Right lobe of liver (tissue), 6 donors: ENCODE measurements around the gene KCND2. TPM values are rescaled to one million over a fixed set of nuclear protein-coding genes. Genes with fewer than 3 reads are reported as not detected.

Source experiments
- ATAC-seq, 4 donors: fragments of 200-7000 bp; cut with Tn5 transposase; one replicate each; pipeline ENCODE4 v1.9.1; 2020; ENCODE audit warnings: mild to moderate bottlenecking in 4 of 4, moderate library complexity in 4 of 4
- DNase-seq, 3 donors: peaks; one replicate each; pipeline ENCODE4 v3.0.0-alpha.2; 2020
- H3K27ac ChIP-seq, 3 donors: fragments of 200-600 bp; one replicate each; pipeline ENCODE4 v1.8.0; 2022
- H3K27me3 ChIP-seq, 2 donors: fragments of 200-600 bp; one replicate each; pipeline ENCODE4 v1.8.0; 2022
- H3K36me3 ChIP-seq, 4 donors: fragments of 200-600 bp; sonication (generic) in 1 of 4; one replicate each; pipeline versions ENCODE4 v1.5.1 to v1.8.0; 2017 to 2022; ENCODE audit warnings: control low read depth in 1 of 4
- H3K4me1 ChIP-seq, 4 donors: fragments of 200-600 bp; sonication (generic) in 1 of 4; one replicate each; pipeline versions ENCODE4 v1.5.1 to v1.8.0; 2017 to 2022; ENCODE audit warnings: control low read depth in 1 of 4
- H3K4me3 ChIP-seq, 3 donors: fragments of 200-600 bp; one replicate each; pipeline ENCODE4 v1.8.0; 2022
- H3K9me3 ChIP-seq, 4 donors: fragments of 200-600 bp; sonication (generic) in 1 of 4; one replicate each; pipeline versions ENCODE4 v1.5.1 to v1.8.0; 2017 to 2022; ENCODE audit warnings: control low read depth in 1 of 4
- CTCF ChIP-seq, 4 donors: fragments of 200-600 bp in 3 of 4; fragments of 450-650 bp in 1 of 4; IDR thresholded peaks; one replicate each; pipeline versions ENCODE4 v1.5.1 to v1.8.0; 2016 to 2022; ENCODE audit warnings: antibody characterized with exemption in 4 of 4, mild to moderate bottlenecking in 2 of 4
- POLR2A ChIP-seq: fragments of 450-650 bp; IDR thresholded peaks from one replicate; pipeline ENCODE4 v1.6.1; 2017; ENCODE audit warnings: antibody characterized with exemption, mild to moderate bottlenecking
- WGBS: methylation state at CpG from one replicate; pipeline ENCODE4 v1.1.6; 2018; ENCODE audit warnings: low coverage, low lambda C conversion rate; ENCODE audit not compliant: insufficient coverage; ENCODE audit errors: missing lambda C conversion rate; 5-methylcytosine and 5-hydroxymethylcytosine counted together
- intact Hi-C, 2 donors: fragments of 100-400 bp; cut with DNase I; formaldehyde crosslinking; loops; one replicate each; pipeline versions ENCODE4 v1.11.2 to v1.14.1; 2022
- total RNA-seq, 6 experiments: library from RNA; depleted of rRNA in 2 of 6; stranded (reverse); fragments of >200 nt in 2 of 6; fragmentation: NEBNext Ultra II Directional in 3 of 6; extraction: Animal tissue kit (Norgen Biotek cat#: 25700) in 3 of 6; gene quantifications; one replicate each; pipeline versions ENCODE4 v1.1.0 to v1.2.4, GENCODE V29; 2016 to 2023
- donor health status: DM: no; HTN: yes; CAD: no.
- donor health status: DM: no; HTN: no; CAD: no.
- donor health status: DM: no; HTN: no; CAD: no.
- donor health status: DM: no; HTN: yes; CAD: no.
- donor health status: DM: no; HTN: yes; CAD: no.

The KCND2 gene
- total RNA-seq, 6 experiments from 2014 or later = 0.04 to 0.49 TPM; not detected in 4

GRCh38 chr7:120334475-120334874, 61.5 kb downstream of the KCND2 start:
- no peak overlapping the region for H3K4me3 ChIP-seq
- 42% methylated on average over 1 of the region's 1 CpG for WGBS
- H3K4me1 ChIP-seq = no peaks in the 10 kb centered on the region
- ATAC-seq (no peak), DNase-seq (no peak)
- intact Hi-C loops = no loop called here
- TF ChIP-seq POLR2A (no peak), CTCF (IDR thresholded peaks at IDR 0.05) (no peak)
- H3K9me3 ChIP-seq = no peaks in the 10 kb centered on the region
- H3K27me3 ChIP-seq = no peaks in the 10 kb centered on the region
- H3K27ac ChIP-seq = no peak overlapping the region
- H3K36me3 ChIP-seq = no peaks in the 10 kb centered on the region

GRCh38 chr7:120337308-120337907, 64.4 kb downstream of the KCND2 start:
- Histone ChIP-seq H3K4me3 (no peak overlapping the region), H3K36me3 (no peaks in the 10 kb centered on the region), H3K27ac (no peak overlapping the region), H3K9me3 (no peaks in the 10 kb centered on the region), H3K4me1 (no peaks in the 10 kb centered on the region), H3K27me3 (no peaks in the 10 kb centered on the region)
- intact Hi-C loops = no loop called here
- WGBS = 17% methylated on average over 1 of the region's 1 CpG
- ATAC-seq (peak; percentile 48 to 64 (median 58)), DNase-seq (no peak)
- TF ChIP-seq CTCF (IDR thresholded peaks at IDR 0.05) (peak; percentile 8 to 55 (median 51)), POLR2A (no peak)

- no peak for TF ChIP-seq CTCF (IDR thresholded peaks at IDR 0.05)
- TF ChIP-seq POLR2A = no peak
- WGBS = 34% methylated on average over 5 of the region's 5 CpGs
- intact Hi-C loops = no loop called here
- no peaks in the 10 kb centered on the region for H3K27me3 ChIP-seq
- H3K4me1 ChIP-seq = no peaks in the 10 kb centered on the region
- H3K4me3 ChIP-seq = no peak overlapping the region
- H3K9me3 ChIP-seq = no peaks in the 10 kb centered on the region
- no peaks in the 10 kb centered on the region for H3K36me3 ChIP-seq
- DNase-seq = no peak
- ATAC-seq = no peak
- no peak overlapping the region for H3K27ac ChIP-seq
These were observed 71.3 kb downstream of the KCND2 start for GRCh38 chr7:120344276-120344675.

GRCh38 chr7:120353171-120353570, 80.2 kb downstream of the KCND2 start:
- no peaks in the 10 kb centered on the region for H3K27me3 ChIP-seq
- TF ChIP-seq CTCF (IDR thresholded peaks at IDR 0.05) = no peak
- TF ChIP-seq POLR2A = no peak
- H3K4me3 ChIP-seq = no peak overlapping the region
- no peaks in the 10 kb centered on the region for H3K36me3 ChIP-seq
- intact Hi-C loops = no loop called here
- 48% methylated on average over 2 of the region's 3 CpGs for WGBS
- ATAC-seq (no peak), DNase-seq (no peak)
- H3K27ac ChIP-seq = no peak overlapping the region
- no peaks in the 10 kb centered on the region for H3K9me3 ChIP-seq
- no peaks in the 10 kb centered on the region for H3K4me1 ChIP-seq

DNA sequence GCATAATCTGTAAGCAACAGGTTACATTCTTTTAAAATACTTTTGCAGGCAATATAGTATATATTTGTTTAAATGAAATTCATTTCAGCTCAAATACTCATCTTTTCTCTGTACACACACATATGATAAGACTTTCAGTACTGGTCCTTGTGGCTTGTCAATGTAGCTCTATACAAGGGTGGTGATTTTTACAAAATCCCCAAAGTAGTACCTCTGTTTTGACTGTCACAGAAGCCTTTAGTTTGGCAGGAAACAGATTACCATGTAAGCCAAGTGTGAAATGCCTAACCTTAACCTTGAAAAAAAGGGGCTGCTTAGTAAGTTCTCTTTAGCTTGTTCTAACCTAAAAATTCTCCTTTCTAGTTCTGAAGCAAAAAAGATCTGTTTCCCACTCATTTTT, 87.9 kb downstream of the KCND2 start:
- Histone ChIP-seq H3K27ac (no peak overlapping the region), H3K27me3 (no peaks in the 10 kb centered on the region), H3K4me1 (no peaks in the 10 kb centered on the region), H3K36me3 (no peaks in the 10 kb centered on the region), H3K4me3 (no peak overlapping the region), H3K9me3 (no peaks in the 10 kb centered on the region)
- intact Hi-C loops = no loop called here
- no peak for TF ChIP-seq POLR2A
- TF ChIP-seq CTCF (IDR thresholded peaks at IDR 0.05) = no peak
- no peak for DNase-seq
- no peak for ATAC-seq
